A673 (cell line): ENCODE measurements around the gene RELCH.

Experiments
- CTCF ChIP-seq: fragments of 300-800, 200-600 bp; sonication (generic); conservative IDR thresholded peaks from 2 replicates; pipeline ENCODE4 v1.5.1; 2017; ENCODE audit warnings: low read depth, mild to moderate bottlenecking, antibody characterized with exemption, low read length, moderate library complexity, mixed read lengths
- EZH2 ChIP-seq: fragments of 200-600 bp; sonication (generic); IDR thresholded peaks from 2 replicates; pipeline ENCODE4 v1.6.1; 2017; ENCODE audit warnings: borderline replicate concordance, low read depth, mild to moderate bottlenecking, mixed read lengths, antibody characterized with exemption, low read length; ENCODE audit not compliant: poor library complexity, severe bottlenecking

- TF ChIP-seq CTCF: no peak
- no peak for TF ChIP-seq EZH2
These were observed 71.6 kb downstream of the RELCH start for GRCh38 chr18:62258616-62259015.
